ENCODE data around the gene ERO1B.

- TF ChIP-seq POLR2AphosphoS5 (IDR thresholded peaks at IDR 0.05; ENCODE audit: low read depth, low read length), result no peak
- TF ChIP-seq REST (IDR thresholded peaks at IDR 0.05; ENCODE audit: insufficient read depth in 1 of 2, low read depth in 2 of 2, low read length in 2 of 2), result no peak
- TF ChIP-seq TAF1 (IDR thresholded peaks at IDR 0.05; ENCODE audit: borderline replicate concordance, insufficient read depth, low read length), result no peak
Observed at GRCh38 chr1:236301958-236302335, 20.2 kb upstream of the ERO1B start.

Data from PFSK-1 (cell line).